Calu3 (cell line): Measurements from ENCODE around the gene IRF2BP2. TPM values are rescaled to one million over a fixed set of nuclear protein-coding genes. Genes with fewer than 3 reads are reported as not detected.
A peak's percentile ranks its signal among the peaks of the same experiment; 100 is the strongest.

Experiments used
- BruUV-seq: library from RNA; stranded (reverse); fragments of 400-500 nt; replicated peaks from 2 replicates; lab custom pipeline; 2021; lab: Mats Ljungman, UMichigan
- CTCF ChIA-PET: fragments of 300-600 bp; sonication (Branson Sonifier 250); formaldehyde crosslinking; loops from one replicate; lab custom pipeline; 2022; ENCODE audit warnings: antibody characterized with exemption; lab: Charles Lee
- DNase-seq: peaks from one replicate; pipeline ENCODE4 v3.0.0; 2022
- H3K27ac Mint-ChIP-seq: one replicate; pipeline ENCODE4 v1.8.0; 2022; ENCODE audit warnings: mixed read lengths; ENCODE audit not compliant: unreplicated experiment
- H3K27me3 Mint-ChIP-seq: one replicate; pipeline ENCODE4 v1.8.0; 2022; ENCODE audit warnings: mixed read lengths; ENCODE audit not compliant: unreplicated experiment
- H3K36me3 Mint-ChIP-seq: one replicate; pipeline ENCODE4 v1.8.0; 2022; ENCODE audit warnings: mild to moderate bottlenecking, moderate library complexity, mixed read lengths; ENCODE audit not compliant: insufficient read depth, unreplicated experiment
- H3K4me1 Mint-ChIP-seq: one replicate; pipeline ENCODE4 v1.8.0; 2022; ENCODE audit warnings: mild to moderate bottlenecking, low read depth, mixed read lengths; ENCODE audit not compliant: unreplicated experiment
- H3K4me3 Mint-ChIP-seq: one replicate; pipeline ENCODE4 v1.8.0; 2022; ENCODE audit warnings: mild to moderate bottlenecking, low read depth, moderate library complexity, mixed read lengths; ENCODE audit not compliant: unreplicated experiment
- H3K9me3 Mint-ChIP-seq: one replicate; pipeline ENCODE4 v1.8.0; 2022; ENCODE audit warnings: low read depth, mixed read lengths; ENCODE audit not compliant: unreplicated experiment
- intact Hi-C: fragments of 100-400 bp; cut with micrococcal nuclease; formaldehyde crosslinking; loops from one replicate; pipeline ENCODE4 v1.10.0; 2022; ENCODE audit not compliant: unreplicated experiment
- total RNA-seq: library from RNA; stranded (reverse); gene quantifications from 2 replicates; pipeline ENCODE4 v1.2.3, GENCODE V29; 2022
- TF ChIP-seq, protein P1 (sequence below): fragments of 200-600 bp; IDR thresholded peaks from one replicate; pipeline ENCODE4 v1.8.0; 2022; ENCODE audit warnings: antibody characterized with exemption; ENCODE audit not compliant: unreplicated experiment

The IRF2BP2 gene
- total RNA-seq, 1 experiment from 2014 or later, result 192 TPM

DNA sequence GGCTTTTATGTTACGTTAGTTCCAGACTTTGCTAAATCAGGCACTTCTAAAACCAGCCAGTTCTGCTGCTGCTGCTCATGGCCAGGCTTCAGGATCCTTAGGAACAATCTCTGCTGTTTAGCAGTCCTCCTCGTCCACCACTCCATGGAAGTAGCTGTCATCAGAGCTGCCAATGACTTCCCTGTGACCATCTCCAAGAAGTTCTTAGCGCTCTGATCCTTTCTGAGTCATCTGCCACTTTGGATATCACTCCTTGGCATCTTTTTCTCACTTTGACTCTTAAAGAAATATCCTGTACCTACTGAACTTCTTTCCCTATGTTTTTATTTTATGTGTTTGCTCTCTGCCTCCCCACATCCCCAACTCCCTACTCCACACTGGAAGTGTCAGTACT lies 14.7 kb upstream of the IRF2BP2 start:
- no peaks in the 10 kb centered on the region for H3K27me3 Mint-ChIP-seq
- peaks cover 2% of the 10 kb centered on the region for H3K9me3 Mint-ChIP-seq
- TF ChIP-seq, protein P1, sequence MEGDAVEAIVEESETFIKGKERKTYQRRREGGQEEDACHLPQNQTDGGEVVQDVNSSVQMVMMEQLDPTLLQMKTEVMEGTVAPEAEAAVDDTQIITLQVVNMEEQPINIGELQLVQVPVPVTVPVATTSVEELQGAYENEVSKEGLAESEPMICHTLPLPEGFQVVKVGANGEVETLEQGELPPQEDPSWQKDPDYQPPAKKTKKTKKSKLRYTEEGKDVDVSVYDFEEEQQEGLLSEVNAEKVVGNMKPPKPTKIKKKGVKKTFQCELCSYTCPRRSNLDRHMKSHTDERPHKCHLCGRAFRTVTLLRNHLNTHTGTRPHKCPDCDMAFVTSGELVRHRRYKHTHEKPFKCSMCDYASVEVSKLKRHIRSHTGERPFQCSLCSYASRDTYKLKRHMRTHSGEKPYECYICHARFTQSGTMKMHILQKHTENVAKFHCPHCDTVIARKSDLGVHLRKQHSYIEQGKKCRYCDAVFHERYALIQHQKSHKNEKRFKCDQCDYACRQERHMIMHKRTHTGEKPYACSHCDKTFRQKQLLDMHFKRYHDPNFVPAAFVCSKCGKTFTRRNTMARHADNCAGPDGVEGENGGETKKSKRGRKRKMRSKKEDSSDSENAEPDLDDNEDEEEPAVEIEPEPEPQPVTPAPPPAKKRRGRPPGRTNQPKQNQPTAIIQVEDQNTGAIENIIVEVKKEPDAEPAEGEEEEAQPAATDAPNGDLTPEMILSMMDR, result no peak
- DNase-seq, result no peak
- no peak overlapping the region for H3K27ac Mint-ChIP-seq
- no peak overlapping the region for H3K4me3 Mint-ChIP-seq
- CTCF ChIA-PET, result interaction anchor here (0.9 kb wide), 1 partner anchor 12 kb away, joined by 4 read pairs; no protein-coding TSS in a partner anchor
- no TSS peak for BruUV-seq
- H3K4me1 Mint-ChIP-seq, result peaks cover 71% of the 10 kb centered on the region
- peaks cover 13% of the 10 kb centered on the region for H3K36me3 Mint-ChIP-seq
- intact Hi-C loops, result no loop called here

DNA sequence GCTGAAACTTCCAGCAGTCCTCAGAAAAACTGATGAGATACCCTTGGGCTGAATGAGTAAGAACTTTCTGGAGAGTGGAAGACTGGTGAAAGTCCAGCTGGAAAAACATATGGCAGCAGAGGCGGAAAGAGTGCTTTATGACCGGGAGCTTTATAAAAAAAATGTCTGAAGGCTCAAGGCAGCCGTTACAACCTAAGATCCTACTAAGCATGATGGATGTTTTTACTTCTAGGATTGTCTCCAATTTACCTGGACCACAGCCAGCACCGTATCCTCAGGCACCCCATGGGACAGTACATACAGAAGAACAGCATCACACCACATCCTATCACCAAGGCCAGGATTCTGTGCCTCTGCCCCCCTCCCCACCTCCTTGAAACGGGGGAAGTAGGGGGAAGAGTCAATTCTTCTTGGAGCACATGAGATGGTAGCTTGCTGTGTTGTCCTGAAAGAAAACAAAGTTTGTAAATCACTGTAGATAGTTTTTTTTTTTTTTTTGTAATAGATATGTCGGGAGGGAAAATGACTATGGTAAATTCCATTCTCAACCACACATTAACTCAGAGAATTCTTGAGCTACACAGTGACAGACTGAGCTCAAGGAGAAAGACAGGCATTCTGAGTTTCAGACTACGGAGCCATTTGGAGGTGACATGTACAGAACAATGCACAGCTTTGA lies 11.8 kb upstream of the IRF2BP2 start:
- no peak overlapping the region for H3K4me3 Mint-ChIP-seq
- CTCF ChIA-PET, result interaction anchor here (0.6 to 1.6 kb wide), 9 partner anchors 8 to 475 kb away, joined by 3 to 17 read pairs (median 4); no protein-coding TSS in a partner anchor
- TF ChIP-seq, protein P1, result no peak
- no TSS peak for BruUV-seq
- intact Hi-C loops, result no loop called here
- H3K27me3 Mint-ChIP-seq, result no peaks in the 10 kb centered on the region
- no peak for DNase-seq
- peaks cover 14% of the 10 kb centered on the region for H3K36me3 Mint-ChIP-seq
- peaks cover 75% of the 10 kb centered on the region for H3K4me1 Mint-ChIP-seq
- H3K27ac Mint-ChIP-seq, result peak overlapping the region; percentile 81
- H3K9me3 Mint-ChIP-seq, result no peaks in the 10 kb centered on the region

DNA sequence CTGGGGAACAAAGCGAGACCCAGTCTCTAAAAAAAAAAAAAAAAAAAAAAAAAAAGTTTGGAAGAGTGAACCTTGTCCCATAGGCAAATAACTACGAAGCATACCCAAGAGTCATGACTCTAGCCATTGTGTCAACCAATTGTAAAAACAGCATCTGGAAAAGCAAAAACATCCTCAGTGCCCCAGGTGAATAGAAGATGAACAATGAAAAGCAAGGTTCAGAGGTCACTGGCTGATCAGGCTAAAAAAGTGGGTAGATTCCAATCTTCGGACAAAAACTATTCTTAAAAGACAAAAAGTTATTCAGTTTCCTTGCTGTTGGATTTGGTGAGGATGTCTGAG lies 11.1 kb upstream of the IRF2BP2 start:
- CTCF ChIA-PET, result no interaction called here
- no TSS peak for BruUV-seq
- peaks cover 81% of the 10 kb centered on the region for H3K4me1 Mint-ChIP-seq
- TF ChIP-seq, protein P1, result no peak
- peak overlapping the region; percentile 81 for H3K27ac Mint-ChIP-seq
- DNase-seq, result no peak
- no peaks in the 10 kb centered on the region for H3K9me3 Mint-ChIP-seq
- H3K27me3 Mint-ChIP-seq, result no peaks in the 10 kb centered on the region
- H3K36me3 Mint-ChIP-seq, result peaks cover 14% of the 10 kb centered on the region
- intact Hi-C loops, result no loop called here
- H3K4me3 Mint-ChIP-seq, result no peak overlapping the region

GRCh38 chr1:234620272-234621126 lies 10.5 kb upstream of the IRF2BP2 start:
- CTCF ChIA-PET, result interaction anchor here (0.6 to 1.3 kb wide), 4 partner anchors 10 to 104 kb away, joined by 3 to 5 read pairs (median 4); partner anchors contain the start of gene IRF2BP2
- peaks cover 14% of the 10 kb centered on the region for H3K36me3 Mint-ChIP-seq
- intact Hi-C loops, result no loop called here
- no peaks in the 10 kb centered on the region for H3K27me3 Mint-ChIP-seq
- H3K4me1 Mint-ChIP-seq, result peaks cover 82% of the 10 kb centered on the region
- peak overlapping the region; percentile 99 for H3K27ac Mint-ChIP-seq
- no peak for DNase-seq
- TF ChIP-seq, protein P1, result no peak
- no peaks in the 10 kb centered on the region for H3K9me3 Mint-ChIP-seq
- H3K4me3 Mint-ChIP-seq, result peak overlapping the region; percentile 51
- no TSS peak for BruUV-seq
